HG02981 (cell line): ENCODE data around the gene PLEKHH2.
"Not testable (repeated sequence)": the region's sequence is repeated elsewhere in the genome, so short reads cannot be mapped to it uniquely, and the experiment has no call there.

Source experiments
- ATAC-seq: cut with Tn5 transposase; IDR thresholded peaks from one replicate; pipeline ENCODE4 v1.9.1; 2021; ENCODE audit warnings: mild to moderate bottlenecking, moderate library complexity; ENCODE audit not compliant: unreplicated experiment

The PLEKHH2 gene

GRCh38 chr2:43715300-43716098 is 78.4 kb downstream of the PLEKHH2 start:
- ATAC-seq, result no peak

- ATAC-seq, result no peak
These were observed 80.3 kb downstream of the PLEKHH2 start for GRCh38 chr2:43717322-43717721.

GRCh38 chr2:43718530-43719124 is 81.6 kb downstream of the PLEKHH2 start:
- peak; percentile 43 for ATAC-seq

GRCh38 chr2:43724728-43725526 is 87.9 kb downstream of the PLEKHH2 start:
- ATAC-seq, result no peak

GRCh38 chr2:43725711-43726246 is 88.7 kb downstream of the PLEKHH2 start:
- ATAC-seq, result no peak

GRCh38 chr2:43726961-43727633 is 90.0 kb downstream of the PLEKHH2 start:
- ATAC-seq, result not testable (repeated sequence)

- no peak for ATAC-seq
These were observed 90.6 kb downstream of the PLEKHH2 start for GRCh38 chr2:43727634-43728014.

- no peak for ATAC-seq
These were observed 92.6 kb downstream of the PLEKHH2 start for GRCh38 chr2:43729491-43730174.

- no peak for ATAC-seq
These were observed 94.2 kb downstream of the PLEKHH2 start for GRCh38 chr2:43731211-43731610.

- ATAC-seq, result no peak
These were observed 99.6 kb downstream of the PLEKHH2 start for GRCh38 chr2:43736637-43737036.

GRCh38 chr2:43737097-43737854 is 100.2 kb downstream of the PLEKHH2 start:
- ATAC-seq, result no peak

GRCh38 chr2:43737855-43738254 is 100.8 kb downstream of the PLEKHH2 start:
- ATAC-seq, result no peak

- ATAC-seq, result no peak
These were observed 101.2 kb downstream of the PLEKHH2 start for GRCh38 chr2:43738257-43738656.

- ATAC-seq, result no peak
These were observed 106.6 kb downstream of the PLEKHH2 start for GRCh38 chr2:43743706-43744105.

- ATAC-seq, result no peak
These were observed 108.4 kb downstream of the PLEKHH2 start for GRCh38 chr2:43745457-43745856.

- ATAC-seq, result no peak
These were observed 111.3 kb downstream of the PLEKHH2 start for GRCh38 chr2:43748333-43748732.

GRCh38 chr2:43749583-43749982 is 112.5 kb downstream of the PLEKHH2 start:
- ATAC-seq, result no peak

GRCh38 chr2:43751476-43751990 is 114.5 kb downstream of the PLEKHH2 start:
- ATAC-seq, result no peak

- no peak for ATAC-seq
These were observed 115.2 kb downstream of the PLEKHH2 start for GRCh38 chr2:43752302-43752701.
